H1 (cell line): ENCODE data around the gene FHDC1. TPM values are rescaled to one million over a fixed set of nuclear protein-coding genes. Genes with fewer than 3 reads are reported as not detected.

Source experiments
- CHD2 ChIP-seq: IDR thresholded peaks from 2 replicates; pipeline ENCODE4 v1.6.1; 2012; ENCODE audit warnings: low read length, improper control_type of control experiment
- NANOG ChIP-seq: IDR thresholded peaks from 2 replicates; pipeline ENCODE4 v1.6.1; 2011; ENCODE audit warnings: low read length, low read depth, mild to moderate bottlenecking, inconsistent platforms; ENCODE audit not compliant: insufficient read depth, poor library complexity, severe bottlenecking
- polyA plus RNA-seq, 7 experiments: library from polyadenylated mRNA; depleted of rRNA in 3 of 7; stranded (reverse) in 5 of 7; unstranded in 2 of 7; fragments of >200 nt in 5 of 7; fragments of 200-250 nt in 2 of 7; gene quantifications; 1 replicate in 5 of 7; 2 replicates in 1 of 7; 4 replicates in 1 of 7; pipeline versions ENCODE4 v1.2.1 to v1.2.3, GENCODE V29; 2011 to 2013; ENCODE audit warnings: missing spikeins in 2 of 7, mixed read lengths in 2 of 7
- total RNA-seq: library from RNA; stranded (reverse); fragmentation: NEBNext Ultra II Directional; extraction: Animal tissue kit (Norgen Biotek cat#: 25700); gene quantifications from 2 replicates; pipeline ENCODE4 v1.2.1, GENCODE V29; 2021

Gene FHDC1
- total and polyA plus RNA-seq, 2 of the 8 experiments (the other 6 are each of a cell fraction or from before 2014, with no cell fraction given): 6.4 to 28.6 TPM

- TF ChIP-seq NANOG (no peak), CHD2 (no peak)
- TF ChIP-seq, all 59 proteins: peak for 0
These were observed 3.5 kb downstream of the FHDC1 start (continued) for GRCh38 chr4:152939621-152940020.
